Gastroesophageal sphincter (tissue), 3 donors: Measurements from ENCODE around the gene PTPRG.

Source experiments
- CTCF ChIP-seq, 4 experiments: fragments of 200-600 bp in 2 of 4; fragments of 450-650 bp in 2 of 4; sonication (generic) in 1 of 4; IDR thresholded peaks; one replicate each; pipeline ENCODE4 v1.5.1; 2017 to 2019; ENCODE audit warnings: antibody characterized with exemption in 4 of 4, mild to moderate bottlenecking in 2 of 4, moderate library complexity in 2 of 4
- EP300 ChIP-seq: sonication (generic); formaldehyde crosslinking; IDR thresholded peaks from one replicate; pipeline ENCODE4 v1.6.1; 2017; ENCODE audit warnings: antibody characterized with exemption, mild to moderate bottlenecking
- POLR2A ChIP-seq, 2 donors: fragments of 450-650 bp; IDR thresholded peaks; one replicate each; pipeline ENCODE4 v1.6.1; 2017; ENCODE audit warnings: antibody characterized with exemption in 2 of 2, mild to moderate bottlenecking in 2 of 2, moderate library complexity in 1 of 2
- POLR2AphosphoS5 ChIP-seq: sonication (generic); formaldehyde crosslinking; IDR thresholded peaks from one replicate; pipeline ENCODE4 v1.6.1; 2017; ENCODE audit warnings: antibody characterized with exemption

GRCh38 chr3:62125380-62125779 lies 564.0 kb downstream of the PTPRG start:
- TF ChIP-seq CTCF (IDR thresholded peaks at IDR 0.05) (no peak), EP300 (no peak), POLR2A (IDR thresholded peaks at IDR 0.05) (no peak), POLR2AphosphoS5 (no peak)
